ENCODE measurements around the gene LEPROT.

LEPROT gene

GRCh38 chr1:65470766-65471165 is 50.3 kb downstream of the LEPROT start:
- no peak for FAIRE-seq
- no peak for DNase-seq (ENCODE audit: extremely low spot score, insufficient read length, low read depth)

DNA sequence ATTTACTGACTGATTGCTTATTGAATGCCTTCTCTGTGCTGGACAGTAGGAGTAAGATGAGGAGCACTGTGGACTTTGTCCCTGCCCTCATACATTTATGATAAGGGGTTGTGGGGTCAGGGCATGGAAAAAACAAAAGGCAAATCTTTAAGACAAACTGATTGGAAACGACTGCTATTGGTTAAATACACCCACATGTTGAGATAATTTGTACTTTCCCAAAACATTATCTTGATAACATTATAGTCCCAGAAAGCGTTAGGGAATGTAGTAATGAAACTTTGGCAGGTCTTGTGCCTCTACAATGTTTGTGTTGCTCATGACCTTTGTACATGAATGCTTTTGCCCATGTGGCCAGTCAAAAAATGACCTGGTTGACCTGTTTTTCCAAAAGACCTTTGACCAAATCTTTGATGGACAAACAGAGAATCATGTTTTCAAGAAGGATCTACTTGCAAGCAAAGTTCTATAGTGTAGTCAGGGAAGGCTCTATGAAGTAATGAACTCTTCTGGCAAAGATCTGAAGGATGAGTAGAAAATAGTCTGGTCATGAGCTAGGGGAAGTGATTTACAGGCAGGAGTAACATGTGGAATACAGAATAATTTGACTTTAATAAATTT is 50.9 kb downstream of the LEPROT start:
- FAIRE-seq (no peak), DNase-seq (ENCODE audit: extremely low spot score, insufficient read length, low read depth) (no peak)

GRCh38 chr1:65471861-65472332 is 51.4 kb downstream of the LEPROT start:
- FAIRE-seq (no peak), DNase-seq (ENCODE audit: extremely low spot score, insufficient read length, low read depth) (no peak)

GRCh38 chr1:65476327-65476726 is 55.9 kb downstream of the LEPROT start:
- FAIRE-seq (no peak), DNase-seq (ENCODE audit: extremely low spot score, insufficient read length, low read depth) (no peak)

GRCh38 chr1:65477414-65478378 is 57.2 kb downstream of the LEPROT start:
- no peak for DNase-seq (ENCODE audit: extremely low spot score, insufficient read length, low read depth)
- no peak for FAIRE-seq

DNA sequence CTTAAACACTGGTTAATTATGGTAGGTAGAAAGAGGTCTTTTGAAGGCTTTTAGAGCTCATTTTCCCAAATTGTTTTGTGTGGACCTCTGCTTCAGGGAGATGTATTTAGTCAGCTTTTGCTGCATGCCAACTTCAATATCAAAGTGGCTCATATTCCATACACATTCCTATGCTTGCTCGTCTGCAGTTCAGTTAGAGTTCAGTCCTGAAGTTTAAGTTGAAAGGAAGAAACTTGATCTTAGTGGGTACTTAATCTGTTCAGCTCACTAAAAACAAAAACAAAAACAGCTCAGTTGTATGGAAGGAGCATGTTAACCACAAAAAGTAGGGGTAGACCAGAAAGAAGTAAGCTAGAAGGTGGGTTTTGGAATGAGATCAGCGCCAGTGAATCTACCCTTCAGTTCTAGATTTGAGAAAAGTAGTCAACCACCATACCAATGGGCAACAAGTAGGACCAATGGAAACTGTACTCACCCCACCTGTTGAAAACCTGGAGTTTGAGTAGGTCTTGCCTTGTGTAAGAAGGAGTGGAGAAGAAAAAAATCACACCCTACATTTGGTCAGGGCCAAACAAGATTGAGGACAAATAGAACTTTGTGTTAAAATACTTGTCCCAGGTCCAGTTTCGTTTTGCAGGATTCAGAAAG is 58.0 kb downstream of the LEPROT start:
- DNase-seq (ENCODE audit: extremely low spot score, insufficient read length, low read depth) (no peak), FAIRE-seq (no peak)

DNA sequence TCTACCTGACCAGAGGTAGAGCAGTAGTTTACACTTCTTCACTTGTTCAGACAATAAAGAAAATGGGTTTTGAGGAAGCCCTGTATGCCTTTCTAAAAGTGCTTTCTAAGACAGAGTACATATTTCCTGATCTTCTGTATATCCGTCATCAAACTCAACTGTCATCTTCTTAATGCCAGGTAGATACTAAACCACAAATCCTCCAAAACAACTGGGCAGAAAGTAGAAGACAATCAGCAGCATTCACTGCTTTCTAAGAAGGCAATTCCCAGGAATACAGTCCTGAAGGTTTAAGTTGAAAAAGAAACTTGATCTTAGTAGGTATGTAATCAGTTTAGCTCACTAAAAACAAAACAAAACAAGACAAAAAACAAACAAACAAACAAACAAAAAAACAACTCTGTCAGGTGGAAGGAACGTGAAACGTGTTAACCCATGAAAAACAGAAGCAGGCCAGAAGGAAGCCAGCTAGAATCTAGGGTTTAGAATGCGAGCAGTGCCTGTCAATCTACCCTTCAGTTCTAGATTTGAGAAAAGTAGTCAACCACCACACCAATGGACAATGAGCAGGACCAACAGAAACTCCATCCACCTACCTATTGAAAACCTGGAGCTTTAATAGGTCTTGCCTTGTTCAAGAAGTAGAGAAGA is 59.2 kb downstream of the LEPROT start:
- FAIRE-seq: no peak
- no peak for DNase-seq (ENCODE audit: extremely low spot score, insufficient read length, low read depth)

GRCh38 chr1:65480684-65481405 is 60.4 kb downstream of the LEPROT start:
- no peak for FAIRE-seq
- DNase-seq (ENCODE audit: extremely low spot score, insufficient read length, low read depth): no peak

GRCh38 chr1:65483993-65484754 is 63.7 kb downstream of the LEPROT start:
- DNase-seq (ENCODE audit: extremely low spot score, insufficient read length, low read depth): no peak
- FAIRE-seq: no peak
